NCI-H345 treated with DMSO at 0.1 percent for 48 hours (cell line): Measurements from ENCODE around the gene TMEM175.
"Not testable (repeated sequence)": the region's sequence is repeated elsewhere in the genome, so short reads cannot be mapped to it uniquely, and the experiment has no call there.

Experiments used
- DNase-seq: peaks from one replicate; lab custom pipeline; 2025; ENCODE audit not compliant: unreplicated experiment; lab: John Stamatoyannopoulos, UW

TMEM175 gene

DNA sequence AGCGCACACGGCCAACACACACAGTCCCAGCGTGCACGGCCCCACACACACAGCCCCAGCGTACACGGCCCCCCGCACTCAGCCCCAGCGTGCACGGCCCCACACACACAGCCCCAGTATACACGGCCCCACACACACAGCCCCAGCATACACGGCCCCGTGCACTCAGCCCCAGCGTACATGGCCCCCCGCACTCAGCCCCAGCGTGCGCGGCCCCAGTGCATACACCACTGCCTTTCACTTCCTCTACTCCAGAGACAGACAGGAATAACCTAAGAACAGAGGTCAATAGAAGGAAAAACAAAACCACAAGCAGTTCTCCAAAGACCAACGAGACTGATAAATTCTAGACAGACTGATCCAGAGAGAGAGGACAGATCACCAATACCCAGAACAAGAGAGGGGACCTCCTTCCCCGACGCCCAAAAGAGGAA is 17.2 kb upstream of the TMEM175 start:
- DNase-seq: no peak

DNA sequence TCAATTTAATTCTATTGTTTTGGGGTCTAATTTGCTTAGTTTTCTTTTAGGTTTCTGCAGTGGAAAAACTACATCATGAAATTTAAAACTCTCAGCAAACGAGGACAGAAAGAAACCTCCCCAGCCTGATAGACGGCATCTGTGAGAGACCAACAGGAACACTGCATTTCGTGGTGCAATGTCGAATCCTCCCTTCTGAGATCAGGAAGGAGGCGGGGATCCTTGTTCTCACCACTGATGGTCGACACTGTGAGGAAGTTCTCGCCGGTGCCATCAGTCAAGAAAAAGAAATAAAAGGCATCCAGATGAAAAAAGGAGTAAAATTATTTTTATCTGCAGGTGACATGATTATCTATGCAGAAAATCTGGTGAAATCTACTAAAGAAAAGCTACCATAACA is 16.7 kb upstream of the TMEM175 start:
- DNase-seq: no peak

DNA sequence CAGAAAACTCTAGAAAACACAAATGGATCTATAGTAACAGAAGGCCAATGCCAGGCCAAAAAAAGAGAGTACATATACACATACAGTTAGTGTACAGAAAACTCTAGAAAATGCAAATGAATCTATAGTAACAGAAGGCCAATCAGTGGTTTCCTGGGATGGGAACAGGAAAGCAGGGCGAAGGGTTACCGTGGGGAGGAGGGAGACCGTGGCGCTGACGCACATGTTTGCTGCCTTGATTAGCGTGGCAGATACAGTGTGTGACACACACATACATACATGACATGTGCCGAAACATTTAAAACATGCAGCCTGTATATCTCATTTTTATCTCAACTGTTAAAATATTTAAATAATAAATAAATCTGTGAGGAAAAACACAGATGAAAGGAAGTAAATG is 14.8 kb upstream of the TMEM175 start:
- no peak for DNase-seq

DNA sequence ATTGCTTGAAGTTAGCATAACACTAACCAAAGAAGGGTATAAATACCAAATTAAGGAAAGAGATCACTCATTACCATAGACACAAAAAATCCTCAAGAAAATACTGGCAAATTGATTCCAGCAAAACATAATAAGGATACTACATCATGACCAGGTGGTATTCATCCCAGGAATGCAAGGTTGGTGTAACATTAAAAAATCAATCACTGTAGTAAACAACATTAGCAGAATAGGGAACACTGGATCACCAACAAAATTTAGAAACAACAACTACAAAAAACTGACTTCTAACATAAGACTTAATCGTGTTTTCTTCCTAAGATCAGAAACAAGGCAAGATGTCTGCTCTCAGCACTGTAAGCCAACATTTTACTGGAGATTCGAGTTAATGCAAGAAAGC is 14.3 kb upstream of the TMEM175 start:
- DNase-seq: no peak

DNA sequence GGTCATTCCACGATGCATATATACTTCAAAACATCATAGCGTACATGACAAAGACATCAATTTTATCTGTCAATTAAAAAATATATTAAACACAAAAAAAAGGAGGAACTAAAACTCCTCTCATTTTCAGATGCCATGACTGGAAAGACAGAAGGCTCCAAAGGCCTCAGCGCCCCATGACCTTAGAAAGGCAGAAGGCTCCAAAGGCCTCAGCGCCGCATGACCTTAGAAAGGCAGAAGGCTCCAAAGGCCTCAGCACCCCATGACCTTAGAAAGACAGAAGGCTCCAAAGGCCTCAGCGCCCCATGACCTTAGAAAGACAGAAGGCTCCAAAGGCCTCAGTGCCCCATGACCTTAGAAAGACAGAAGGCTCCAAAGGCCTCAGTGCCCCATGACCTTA is 13.7 kb upstream of the TMEM175 start:
- not testable (repeated sequence) for DNase-seq

DNA sequence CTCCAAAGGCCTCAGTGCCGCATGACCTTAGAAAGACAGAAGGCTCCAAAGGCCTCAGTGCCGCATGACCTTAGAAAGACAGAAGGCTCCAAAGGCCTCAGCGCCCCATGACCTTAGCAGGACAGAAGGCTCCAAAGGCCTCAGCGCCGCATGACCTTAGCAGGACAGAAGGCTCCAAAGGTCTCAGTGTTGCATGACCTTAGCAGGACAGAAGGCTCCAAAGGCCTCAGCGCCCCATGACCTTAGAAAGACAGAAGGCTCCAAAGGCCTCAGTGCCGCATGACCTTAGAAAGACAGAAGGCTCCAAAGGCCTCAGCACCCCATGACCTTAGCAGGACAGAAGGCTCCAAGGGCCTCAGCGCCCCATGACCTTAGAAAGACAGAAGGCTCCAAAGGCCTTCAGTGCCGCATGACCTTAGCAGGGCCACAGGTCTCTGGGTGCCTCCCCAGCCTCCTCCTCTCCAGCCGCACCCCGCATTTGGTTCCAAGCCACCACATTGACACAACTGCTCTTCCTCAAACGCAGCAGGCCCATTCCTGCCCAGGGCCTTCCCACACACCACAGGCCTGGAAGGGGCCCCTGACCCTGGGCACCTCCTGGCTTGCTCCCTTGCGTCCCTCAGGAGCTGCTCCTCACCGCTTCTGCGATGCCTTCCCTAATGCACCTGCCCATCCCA is 13.1 kb upstream of the TMEM175 start:
- DNase-seq: not testable (repeated sequence)

DNA sequence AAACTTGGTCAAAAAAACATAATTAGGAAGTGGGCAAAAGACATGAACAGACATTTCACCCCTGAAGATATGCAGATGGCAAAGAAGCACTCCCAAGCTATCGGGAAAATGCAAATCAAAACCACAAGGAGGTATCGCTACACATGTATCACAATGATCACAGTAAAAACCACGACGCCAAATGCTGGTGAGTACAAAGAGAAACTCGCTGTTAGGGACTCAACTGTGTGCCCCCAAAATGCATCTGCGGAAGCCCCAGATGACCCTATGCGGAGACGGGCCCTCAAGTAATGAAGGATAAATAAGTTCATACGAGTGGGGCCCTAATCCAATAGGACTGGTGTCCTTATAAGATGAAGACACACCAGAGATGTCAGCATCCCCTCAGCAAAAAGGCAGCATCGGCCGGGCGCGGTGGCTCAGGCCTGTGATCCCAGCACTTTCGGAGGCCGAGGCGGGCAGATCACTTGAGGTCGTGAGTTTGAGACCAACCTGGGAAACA is 10.4 kb upstream of the TMEM175 start:
- DNase-seq: no peak

DNA sequence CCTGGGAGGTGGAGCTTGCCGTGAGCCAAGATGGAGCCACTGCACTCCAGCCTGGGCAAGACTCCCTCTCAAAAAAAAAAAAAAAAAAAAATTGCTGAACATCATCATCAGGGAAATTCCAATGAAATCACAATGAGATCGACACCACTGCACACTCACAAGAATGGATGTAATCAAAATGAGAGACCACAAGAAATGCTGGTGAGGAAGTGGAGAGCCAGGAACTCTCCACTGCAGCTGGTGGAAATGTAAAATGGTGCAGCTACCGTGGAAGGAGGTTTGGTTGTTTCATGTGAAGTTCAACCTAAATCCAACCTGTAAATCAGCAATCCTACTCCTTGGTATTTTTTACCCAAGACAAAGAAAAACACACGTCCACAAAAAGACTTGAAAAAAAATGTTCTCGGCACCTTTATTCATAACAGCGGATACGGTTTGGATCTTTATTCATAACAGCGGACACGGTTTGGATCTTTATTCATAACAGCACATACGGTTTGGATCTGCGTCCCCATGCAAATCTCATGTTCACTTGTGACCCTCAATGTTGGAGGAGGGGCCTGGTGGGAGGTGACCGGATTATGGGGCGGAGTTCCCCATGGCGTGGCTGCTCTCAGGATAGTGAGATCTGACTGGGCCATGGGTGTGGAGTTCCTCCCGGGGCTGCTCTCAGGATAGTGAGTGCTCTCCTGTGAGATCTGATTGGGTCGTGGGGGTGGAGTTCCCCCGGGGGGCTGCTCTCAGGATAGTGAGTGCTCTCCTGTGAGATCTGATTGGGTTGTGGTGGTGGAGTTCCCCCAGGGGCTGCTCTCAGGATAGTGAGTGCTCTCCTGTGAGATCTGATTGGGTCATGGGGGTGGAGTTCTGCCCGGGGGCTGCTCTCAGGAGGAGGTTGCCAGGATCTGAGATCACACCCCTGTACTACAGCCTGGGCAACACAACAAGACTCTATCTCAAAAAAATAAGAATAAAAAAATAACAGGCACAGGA is 7.9 kb upstream of the TMEM175 start:
- DNase-seq: no peak

DNA sequence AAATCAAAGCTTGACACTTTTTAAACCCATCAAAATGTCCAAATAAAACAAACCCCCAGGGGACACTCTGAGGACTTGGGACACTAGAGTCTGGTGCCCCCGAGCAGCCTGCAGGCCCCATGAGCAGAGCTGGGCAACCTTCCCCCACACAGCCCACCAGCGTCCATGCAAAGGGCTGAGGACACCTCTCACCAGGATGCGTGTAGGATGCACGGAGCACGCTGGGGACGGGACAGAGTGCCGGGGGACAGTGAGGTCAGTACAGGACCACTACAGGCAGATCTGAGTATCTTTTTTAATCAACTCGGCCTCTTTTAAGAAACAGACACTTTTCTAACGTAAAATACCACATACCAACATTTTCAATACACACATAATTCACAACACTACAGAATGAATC is 7.1 kb upstream of the TMEM175 start:
- DNase-seq: no peak

DNA sequence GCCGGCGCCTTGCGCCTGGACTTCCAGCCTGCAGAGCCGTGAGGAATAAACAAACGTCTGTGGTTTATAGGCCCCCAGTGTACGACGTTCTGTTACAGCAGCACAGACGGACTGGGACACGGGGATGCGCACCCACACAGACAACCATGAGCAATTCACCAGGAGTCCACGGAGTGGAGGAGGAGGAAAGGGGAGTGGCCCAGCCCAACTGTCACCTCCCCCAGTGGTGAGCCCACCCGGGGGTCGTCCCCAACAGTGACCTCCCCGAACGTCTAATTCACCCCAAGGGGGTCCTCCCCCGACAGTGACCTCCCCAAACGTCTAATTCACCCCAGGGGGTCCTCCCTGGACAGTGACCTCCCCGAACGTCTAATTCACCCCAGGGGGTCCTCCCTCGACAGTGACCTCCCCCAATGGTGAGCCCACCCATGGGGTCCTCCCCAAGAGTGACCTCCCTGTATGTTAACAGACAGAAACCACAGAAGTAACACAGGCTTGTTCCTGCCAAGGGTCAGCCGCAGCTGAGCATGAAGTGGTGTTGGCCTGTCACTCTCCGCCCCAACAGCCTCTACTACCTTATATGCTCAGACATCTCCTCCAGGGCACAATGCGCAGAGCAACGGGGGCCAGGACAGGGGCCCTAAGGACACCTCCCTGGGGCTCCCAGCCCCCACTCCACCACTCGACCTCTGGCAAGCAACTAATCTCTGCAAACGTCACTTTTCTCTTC is 6.3 kb upstream of the TMEM175 start:
- DNase-seq: no peak

DNA sequence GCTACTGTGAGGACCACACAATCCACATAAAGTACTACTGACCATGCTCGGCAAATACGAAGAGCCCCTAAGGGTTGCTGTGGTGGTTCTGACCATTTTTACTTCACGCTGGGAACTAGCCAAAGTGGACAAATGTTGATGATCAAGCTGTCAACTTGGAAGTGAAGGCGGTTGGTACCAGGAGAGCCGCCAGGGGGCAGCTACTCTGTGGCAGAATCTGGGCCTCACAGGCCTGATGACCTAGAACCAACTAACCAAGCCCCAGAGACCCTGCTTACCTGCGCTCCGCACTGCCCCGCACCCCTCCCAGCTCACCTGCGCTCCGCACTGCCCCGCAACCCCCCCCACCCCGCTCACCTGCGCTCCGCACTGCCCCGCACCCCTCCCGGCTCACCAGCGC is 5.7 kb upstream of the TMEM175 start:
- DNase-seq: no peak

DNA sequence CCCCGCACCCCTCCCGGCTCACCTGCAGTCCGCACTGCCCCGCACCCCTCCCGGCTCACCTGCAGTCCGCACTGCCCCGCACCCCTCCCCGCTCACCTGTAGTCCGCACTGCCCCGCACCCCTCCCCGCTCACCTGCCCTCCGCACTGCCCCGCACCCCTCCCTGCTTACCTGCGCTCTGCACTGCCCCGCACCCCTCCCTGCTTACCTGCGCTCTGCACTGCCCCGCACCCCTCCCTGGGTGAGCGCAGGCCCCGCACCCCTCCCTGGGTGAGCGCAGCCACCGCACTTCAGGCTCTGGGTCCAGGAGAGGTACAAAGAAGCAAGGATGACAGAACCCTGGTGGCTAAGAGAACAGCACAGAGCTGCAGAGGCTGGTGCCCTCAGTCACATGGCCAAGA is 4.7 kb upstream of the TMEM175 start:
- not testable (repeated sequence) for DNase-seq

DNA sequence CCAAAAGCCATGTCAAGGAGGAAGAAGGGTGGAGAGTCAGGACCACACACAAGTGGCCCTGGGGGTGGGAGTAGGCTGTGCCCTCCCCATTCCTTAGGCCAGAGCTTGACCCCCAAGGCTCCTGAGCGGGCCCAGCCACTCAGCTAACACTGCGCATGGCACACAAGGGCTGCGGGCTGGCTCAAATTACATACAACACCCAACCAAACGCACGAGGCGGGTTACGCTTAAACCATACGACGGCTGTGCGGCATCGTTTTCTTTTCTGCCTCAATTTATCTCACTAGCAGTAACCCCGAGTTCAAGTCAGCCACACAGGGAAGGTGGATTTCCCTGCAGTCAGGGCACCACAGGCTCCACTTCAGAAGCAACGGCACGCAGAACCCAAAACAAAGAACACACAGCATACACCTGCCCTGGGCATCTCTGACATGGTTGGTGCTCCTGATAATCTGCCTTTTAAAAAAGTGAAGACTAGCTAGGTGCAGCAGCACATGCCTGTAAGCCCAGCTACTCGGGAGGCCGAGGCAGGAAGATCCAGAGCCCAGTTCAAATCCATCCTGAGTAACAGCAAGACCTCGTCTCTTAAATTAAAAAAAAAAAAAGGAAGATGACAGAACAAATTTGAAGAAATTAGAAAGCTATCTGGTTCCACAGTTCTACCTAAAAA is 3.0 kb upstream of the TMEM175 start:
- no peak for DNase-seq

DNA sequence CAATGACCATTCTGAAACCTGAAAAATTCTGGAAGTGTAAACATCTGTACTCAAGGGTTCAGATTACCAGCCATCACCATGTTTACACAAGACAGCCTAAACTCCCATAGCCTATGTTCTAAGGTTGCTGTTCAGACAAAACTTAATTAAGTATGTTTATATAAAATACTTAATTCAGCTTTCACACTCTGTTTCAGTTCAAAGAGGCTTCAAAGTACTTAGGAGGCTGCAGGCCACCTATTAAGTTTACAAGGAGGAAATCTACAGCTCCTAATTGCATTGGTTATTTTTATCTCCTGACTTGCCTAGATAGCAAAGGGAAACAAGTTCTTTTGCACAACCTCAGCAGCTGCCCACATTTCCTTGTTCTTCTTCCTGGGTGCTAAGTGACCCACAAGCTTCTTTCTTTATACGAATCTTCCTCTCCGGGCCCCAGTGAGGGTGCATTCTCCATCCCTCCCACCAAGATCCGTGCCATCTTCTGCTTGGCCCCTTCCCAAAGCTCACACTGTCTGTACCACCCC is 2.2 kb upstream of the TMEM175 start:
- no peak for DNase-seq

DNA sequence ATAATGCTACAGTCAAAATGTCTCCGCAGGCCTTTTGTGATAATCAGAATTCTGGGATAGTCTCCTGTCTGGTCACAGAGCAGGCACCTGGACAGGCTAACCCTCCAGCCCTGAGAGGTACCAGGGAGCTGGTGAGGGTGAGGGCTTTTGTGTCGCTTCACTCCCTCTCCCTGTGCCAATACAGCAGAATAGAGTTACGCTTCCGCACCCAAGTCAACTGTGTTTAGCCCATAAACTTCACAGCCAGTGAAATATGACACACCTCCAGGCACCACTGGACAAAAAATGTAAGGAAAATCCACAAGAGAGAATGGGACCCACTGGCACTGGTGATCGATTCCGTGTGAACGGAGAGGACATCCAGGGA is 1.4 kb upstream of the TMEM175 start:
- DNase-seq: no peak

DNA sequence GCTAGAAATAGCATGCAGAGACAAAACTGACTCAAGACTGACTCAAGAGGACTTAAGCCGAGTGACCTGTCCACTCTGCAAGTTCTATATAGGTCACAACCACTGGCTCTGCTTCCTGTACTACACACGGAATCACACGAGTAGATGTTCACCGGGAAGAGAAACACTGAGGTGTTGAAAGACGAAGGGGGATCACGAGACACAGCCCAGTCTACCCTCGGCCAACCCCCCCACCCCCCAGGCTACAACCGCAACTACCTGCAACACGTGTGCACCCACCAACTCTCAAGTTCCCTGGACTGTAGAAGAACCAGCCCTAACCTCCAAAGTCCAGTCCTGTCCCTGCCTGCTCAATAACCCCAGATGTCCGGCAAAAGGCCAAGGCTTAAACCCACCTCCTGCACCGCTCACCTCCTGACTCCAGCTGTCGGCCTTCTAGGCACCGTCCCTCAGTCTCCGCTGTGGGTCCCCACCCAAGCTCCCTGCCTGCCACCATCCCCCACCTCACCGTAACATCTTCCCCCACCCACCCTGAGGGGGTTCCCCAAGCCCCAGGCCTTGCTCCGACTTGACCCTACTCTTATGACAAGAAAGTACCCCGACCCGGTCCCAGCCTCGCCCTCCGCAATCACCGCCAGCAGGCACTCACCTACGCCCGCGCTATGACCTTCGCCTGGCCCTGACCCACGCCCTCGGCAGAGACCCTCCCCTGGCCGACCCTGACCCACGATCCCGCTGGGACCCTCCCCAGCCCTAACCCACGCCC is 883 bp upstream of the TMEM175 start:
- no peak for DNase-seq

DNA sequence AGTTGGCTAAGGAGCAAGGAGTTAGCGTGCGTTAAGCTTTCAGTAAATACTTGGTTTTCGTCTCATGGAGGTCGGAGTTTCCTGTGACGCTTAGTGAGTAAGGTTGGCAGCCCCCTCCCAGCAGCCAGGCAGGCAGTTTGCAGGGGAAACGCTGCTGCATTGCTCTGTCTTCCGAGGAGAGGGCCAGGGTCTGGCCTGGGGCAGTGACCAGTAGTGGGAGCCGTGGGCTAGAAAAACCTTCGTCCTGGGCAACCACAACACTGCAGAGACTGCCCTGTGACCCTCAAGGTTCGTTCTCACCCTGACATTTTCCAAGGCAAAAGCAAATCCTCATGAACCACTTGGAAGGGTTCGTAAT is 432 bp downstream of the TMEM175 start:
- no peak for DNase-seq

DNA sequence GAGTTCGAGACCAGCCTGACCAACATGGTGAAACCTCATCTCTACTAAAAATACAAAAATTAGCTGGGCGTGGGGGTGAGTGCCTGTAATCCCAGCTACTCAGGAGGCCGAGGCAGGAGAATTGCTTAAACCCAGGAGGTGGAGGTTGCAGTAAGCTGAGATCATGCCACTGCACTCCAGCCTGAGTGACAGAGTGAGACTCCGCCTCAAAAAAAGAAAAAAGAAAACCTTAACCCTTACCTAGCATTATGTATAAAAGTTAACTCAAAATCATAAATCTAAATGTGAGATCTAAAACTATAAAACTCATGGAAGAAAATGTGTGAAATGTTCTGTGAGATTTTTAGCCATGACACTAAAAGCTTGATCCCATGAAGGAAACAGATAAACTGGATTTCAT is 7.2 kb downstream of the TMEM175 start:
- not testable (repeated sequence) for DNase-seq

DNA sequence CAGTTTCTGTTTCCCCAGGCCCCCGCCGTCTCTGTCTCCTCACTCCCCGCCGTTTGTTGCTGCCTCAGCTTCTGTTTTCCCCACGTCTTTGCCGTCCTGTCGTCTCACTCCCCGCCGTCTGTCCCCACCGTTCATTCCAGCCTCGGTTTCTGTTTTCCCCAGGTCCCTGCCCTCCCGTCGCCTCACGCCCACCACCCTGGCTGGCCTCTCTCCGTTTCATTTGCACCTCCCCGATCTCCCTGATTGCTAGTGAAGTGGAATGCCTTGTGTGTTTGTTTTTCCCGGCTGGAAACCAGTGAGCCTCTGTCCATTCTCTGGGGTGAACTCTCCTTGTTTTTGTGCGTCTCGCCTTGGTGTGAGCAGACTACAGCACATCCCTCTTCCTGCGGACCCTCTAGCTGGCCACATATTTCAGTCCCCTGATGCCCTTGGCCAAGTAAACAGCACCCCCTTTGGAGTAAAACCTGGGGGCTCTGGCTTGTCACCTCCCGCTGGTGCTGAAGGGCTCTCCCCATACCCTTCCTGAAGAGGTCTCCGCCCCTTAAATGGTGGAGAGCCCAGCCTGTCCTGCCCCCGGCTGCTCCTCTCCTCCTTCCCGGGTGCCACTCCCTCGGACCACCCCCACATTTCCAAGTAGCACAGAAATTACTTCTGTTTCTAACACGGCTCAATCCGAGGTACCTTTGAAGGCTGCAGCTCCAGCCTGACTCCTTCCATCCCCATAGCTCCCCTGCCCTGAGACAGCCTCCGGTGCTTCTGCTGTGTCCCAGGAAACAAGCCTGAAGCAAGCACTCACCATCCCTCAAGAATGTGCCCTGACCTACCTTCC is 13.2 kb downstream of the TMEM175 start:
- no peak for DNase-seq
